Testis (tissue), 3 donors: ENCODE measurements around the gene PTPRE. TPM values are rescaled to one million over a fixed set of nuclear protein-coding genes. Genes with fewer than 3 reads are reported as not detected.

Source experiments
- DNase-seq: peaks from one replicate; pipeline ENCODE4 v3.0.0-alpha.2; 2019
- H3K27ac ChIP-seq, 2 donors: fragments of 200-600 bp; sonication (generic); one replicate each; pipeline ENCODE4 v1.5.1; 2019
- H3K27me3 ChIP-seq: fragments of 200-600 bp; sonication (generic); one replicate; pipeline ENCODE4 v1.5.1; 2019
- H3K36me3 ChIP-seq: fragments of 200-600 bp; sonication (generic); one replicate; pipeline ENCODE4 v1.5.1; 2017; ENCODE audit warnings: low read depth; ENCODE audit errors: missing control alignments
- H3K4me1 ChIP-seq: fragments of 200-600 bp; sonication (generic); one replicate; pipeline ENCODE4 v1.5.1; 2019
- H3K4me3 ChIP-seq, 2 donors: fragments of 200-600 bp; sonication (generic); one replicate each; pipeline ENCODE4 v1.5.1; 2017 to 2019
- H3K9me3 ChIP-seq: fragments of 200-600 bp; sonication (generic); one replicate; pipeline ENCODE4 v1.5.1; 2017
- POLR2A ChIP-seq: fragments of 450-650 bp; IDR thresholded peaks from one replicate; pipeline ENCODE4 v1.6.1; 2017; ENCODE audit warnings: antibody characterized with exemption, mild to moderate bottlenecking, moderate library complexity
- WGBS, 2 donors: methylation state at CpG; one replicate each; pipeline ENCODE4 v1.1.5; 2018; 5-methylcytosine and 5-hydroxymethylcytosine counted together
- intact Hi-C: fragments of 100-400 bp; cut with DNase I; formaldehyde crosslinking; loops from one replicate; pipeline ENCODE4 v1.15.1; 2023; ENCODE audit warnings: low total_unique reads
- polyA plus RNA-seq: library from polyadenylated mRNA; stranded (reverse); fragments of 350-450 nt; fragmentation: Illumina TruSeq; extraction: RNeasy Lipid Tissue Mini Kit (QIAGEN cat#74804); gene quantifications from one replicate; pipeline ENCODE4 v1.2.3, GENCODE V29; 2014; ENCODE audit warnings: low read depth, low replicate concordance; ENCODE audit not compliant: insufficient read depth
- total RNA-seq, 2 donors: library from RNA; depleted of rRNA; stranded (reverse); fragments of >200 nt; gene quantifications; one replicate each; pipeline ENCODE4 v1.2.3, GENCODE V29; 2016
- TF ChIP-seq, protein P1 (sequence below), 3 experiments: fragments of 450-650 bp in 2 of 3; fragments of 200-600 bp in 1 of 3; sonication (generic) in 1 of 3; IDR thresholded peaks; one replicate each; pipeline ENCODE4 v1.5.1; 2016 to 2019; ENCODE audit warnings: antibody characterized with exemption in 3 of 3, mild to moderate bottlenecking in 2 of 3, moderate library complexity in 1 of 3

Gene PTPRE
- total and polyA plus RNA-seq, 3 donors from 2014 or later = 10.0 to 26.6 (median 15.3) TPM

DNA sequence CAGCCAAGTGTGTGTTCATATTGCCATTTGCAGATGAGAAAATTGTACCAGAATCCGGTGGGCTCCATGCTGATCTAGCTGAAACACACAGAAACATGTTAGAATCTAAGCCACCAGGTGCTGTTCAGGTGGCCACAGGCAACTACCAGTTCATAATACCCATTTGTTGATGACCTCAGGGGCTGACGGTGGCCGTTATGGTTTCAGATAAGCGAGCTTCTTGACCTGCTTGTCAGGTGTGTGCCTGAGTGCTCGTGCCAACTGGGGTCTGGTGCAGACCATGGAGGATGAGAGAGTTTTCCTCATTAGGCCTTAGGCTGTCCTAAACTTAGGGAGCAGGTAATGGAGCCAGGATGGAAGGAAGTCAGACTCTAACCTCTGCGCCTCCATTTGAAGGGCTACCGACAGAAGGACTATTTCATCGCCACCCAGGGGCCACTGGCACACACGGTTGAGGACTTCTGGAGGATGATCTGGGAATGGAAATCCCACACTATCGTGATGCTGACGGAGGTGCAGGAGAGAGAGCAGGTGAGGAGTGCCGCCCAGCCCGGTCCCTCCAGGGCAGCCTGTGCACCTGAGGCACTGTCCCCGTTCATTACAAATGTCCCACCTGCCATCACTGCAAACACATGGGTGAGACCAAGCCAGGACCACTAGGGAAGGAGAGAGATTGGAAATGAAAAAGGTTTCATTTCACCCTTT lies 166.2 kb downstream of the PTPRE start:
- no peak for TF ChIP-seq POLR2A
- TF ChIP-seq, protein P1, sequence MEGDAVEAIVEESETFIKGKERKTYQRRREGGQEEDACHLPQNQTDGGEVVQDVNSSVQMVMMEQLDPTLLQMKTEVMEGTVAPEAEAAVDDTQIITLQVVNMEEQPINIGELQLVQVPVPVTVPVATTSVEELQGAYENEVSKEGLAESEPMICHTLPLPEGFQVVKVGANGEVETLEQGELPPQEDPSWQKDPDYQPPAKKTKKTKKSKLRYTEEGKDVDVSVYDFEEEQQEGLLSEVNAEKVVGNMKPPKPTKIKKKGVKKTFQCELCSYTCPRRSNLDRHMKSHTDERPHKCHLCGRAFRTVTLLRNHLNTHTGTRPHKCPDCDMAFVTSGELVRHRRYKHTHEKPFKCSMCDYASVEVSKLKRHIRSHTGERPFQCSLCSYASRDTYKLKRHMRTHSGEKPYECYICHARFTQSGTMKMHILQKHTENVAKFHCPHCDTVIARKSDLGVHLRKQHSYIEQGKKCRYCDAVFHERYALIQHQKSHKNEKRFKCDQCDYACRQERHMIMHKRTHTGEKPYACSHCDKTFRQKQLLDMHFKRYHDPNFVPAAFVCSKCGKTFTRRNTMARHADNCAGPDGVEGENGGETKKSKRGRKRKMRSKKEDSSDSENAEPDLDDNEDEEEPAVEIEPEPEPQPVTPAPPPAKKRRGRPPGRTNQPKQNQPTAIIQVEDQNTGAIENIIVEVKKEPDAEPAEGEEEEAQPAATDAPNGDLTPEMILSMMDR (IDR thresholded peaks at IDR 0.05) = no peak
- H3K27ac ChIP-seq = no peak overlapping the region
- no peaks in the 10 kb centered on the region for H3K4me1 ChIP-seq
- no peaks in the 10 kb centered on the region for H3K27me3 ChIP-seq
- no peaks in the 10 kb centered on the region for H3K36me3 ChIP-seq
- intact Hi-C loops = no loop called here
- no peak overlapping the region for H3K4me3 ChIP-seq
- no peaks in the 10 kb centered on the region for H3K9me3 ChIP-seq
- no peak for DNase-seq
- WGBS, 2 donors = 92% methylated on average over 9 to 14 of the region's 14 CpGs

GRCh38 chr10:128073890-128074289 lies 167.0 kb downstream of the PTPRE start:
- no peaks in the 10 kb centered on the region for H3K4me1 ChIP-seq
- 78 to 86% methylated on average over 2 of the region's 2 CpGs for WGBS, 2 donors
- intact Hi-C loops = no loop called here
- no peaks in the 10 kb centered on the region for H3K9me3 ChIP-seq
- no peak overlapping the region for H3K27ac ChIP-seq
- TF ChIP-seq, protein P1 (IDR thresholded peaks at IDR 0.05) = no peak
- TF ChIP-seq POLR2A = no peak
- no peaks in the 10 kb centered on the region for H3K27me3 ChIP-seq
- no peak for DNase-seq
- no peaks in the 10 kb centered on the region for H3K36me3 ChIP-seq
- H3K4me3 ChIP-seq = no peak overlapping the region

- H3K36me3 ChIP-seq = no peaks in the 10 kb centered on the region
Observed at GRCh38 chr10:128074589-128074988, 167.7 kb downstream of the PTPRE start.

GRCh38 chr10:128077155-128077875 lies 170.4 kb downstream of the PTPRE start:
- Histone ChIP-seq H3K27ac (no peak overlapping the region), H3K4me1 (no peaks in the 10 kb centered on the region), H3K36me3 (no peaks in the 10 kb centered on the region), H3K4me3 (no peak overlapping the region), H3K9me3 (no peaks in the 10 kb centered on the region), H3K27me3 (no peaks in the 10 kb centered on the region)
- DNase-seq = peak; percentile 5
- TF ChIP-seq, protein P1 (IDR thresholded peaks at IDR 0.05) = no peak
- TF ChIP-seq POLR2A = no peak
- 92 to 95% methylated on average over 8 to 21 of the region's 21 CpGs for WGBS, 2 donors
- intact Hi-C loops = no loop called here

More at GRCh38 chr10:128074589-128074988, 167.7 kb downstream of the PTPRE start:
- no peaks in the 10 kb centered on the region for H3K9me3 ChIP-seq
- WGBS, 2 donors = 94% methylated on average over 5 of the region's 5 CpGs
- no peak overlapping the region for H3K27ac ChIP-seq
- H3K27me3 ChIP-seq = no peaks in the 10 kb centered on the region
- no peaks in the 10 kb centered on the region for H3K4me1 ChIP-seq
- H3K4me3 ChIP-seq = no peak overlapping the region
- intact Hi-C loops = no loop called here
- TF ChIP-seq, protein P1 (IDR thresholded peaks at IDR 0.05) = no peak
- no peak for TF ChIP-seq POLR2A
- DNase-seq = no peak
